LNCAP (cell line): ENCODE data around the gene C1orf216.

ENCODE experiments used
- TF ChIP-seq, protein P1 (sequence below): fragments of 450-650 bp; IDR thresholded peaks from 2 replicates; pipeline ENCODE4 v1.5.1; 2017; ENCODE audit warnings: mild to moderate bottlenecking

The C1orf216 gene

GRCh38 chr1:35718492-35719336 is at the start of gene C1orf216:
C1orf216 (minus strand) TSS chr1:35718884; CDS start chr1:35716321, 2,563 bp downstream.
- TF ChIP-seq, protein P1, sequence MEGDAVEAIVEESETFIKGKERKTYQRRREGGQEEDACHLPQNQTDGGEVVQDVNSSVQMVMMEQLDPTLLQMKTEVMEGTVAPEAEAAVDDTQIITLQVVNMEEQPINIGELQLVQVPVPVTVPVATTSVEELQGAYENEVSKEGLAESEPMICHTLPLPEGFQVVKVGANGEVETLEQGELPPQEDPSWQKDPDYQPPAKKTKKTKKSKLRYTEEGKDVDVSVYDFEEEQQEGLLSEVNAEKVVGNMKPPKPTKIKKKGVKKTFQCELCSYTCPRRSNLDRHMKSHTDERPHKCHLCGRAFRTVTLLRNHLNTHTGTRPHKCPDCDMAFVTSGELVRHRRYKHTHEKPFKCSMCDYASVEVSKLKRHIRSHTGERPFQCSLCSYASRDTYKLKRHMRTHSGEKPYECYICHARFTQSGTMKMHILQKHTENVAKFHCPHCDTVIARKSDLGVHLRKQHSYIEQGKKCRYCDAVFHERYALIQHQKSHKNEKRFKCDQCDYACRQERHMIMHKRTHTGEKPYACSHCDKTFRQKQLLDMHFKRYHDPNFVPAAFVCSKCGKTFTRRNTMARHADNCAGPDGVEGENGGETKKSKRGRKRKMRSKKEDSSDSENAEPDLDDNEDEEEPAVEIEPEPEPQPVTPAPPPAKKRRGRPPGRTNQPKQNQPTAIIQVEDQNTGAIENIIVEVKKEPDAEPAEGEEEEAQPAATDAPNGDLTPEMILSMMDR, result no peak

- TF ChIP-seq, protein P1, result no peak
Observed at GRCh38 chr1:35764283-35764682, 45.6 kb upstream of the C1orf216 start.

DNA sequence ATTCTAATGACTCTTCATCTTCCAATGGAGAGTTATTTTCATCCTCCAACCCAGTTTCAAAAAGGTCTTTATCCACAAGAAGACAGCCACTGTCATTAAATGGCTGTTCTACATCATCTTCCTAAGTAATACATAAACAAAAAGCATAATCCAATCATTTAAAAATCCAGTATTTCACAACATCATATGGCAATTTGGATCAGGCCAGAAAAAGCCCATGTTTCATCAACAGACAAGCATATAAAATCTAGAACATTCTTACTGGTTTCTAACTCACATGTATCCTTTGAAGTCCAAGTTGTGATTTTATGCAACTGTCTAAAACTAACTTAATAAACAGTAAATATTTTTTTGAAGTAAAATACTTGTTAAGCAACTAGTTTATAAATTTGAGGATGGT is 44.5 kb upstream of the C1orf216 start:
- TF ChIP-seq, protein P1, result no peak

DNA sequence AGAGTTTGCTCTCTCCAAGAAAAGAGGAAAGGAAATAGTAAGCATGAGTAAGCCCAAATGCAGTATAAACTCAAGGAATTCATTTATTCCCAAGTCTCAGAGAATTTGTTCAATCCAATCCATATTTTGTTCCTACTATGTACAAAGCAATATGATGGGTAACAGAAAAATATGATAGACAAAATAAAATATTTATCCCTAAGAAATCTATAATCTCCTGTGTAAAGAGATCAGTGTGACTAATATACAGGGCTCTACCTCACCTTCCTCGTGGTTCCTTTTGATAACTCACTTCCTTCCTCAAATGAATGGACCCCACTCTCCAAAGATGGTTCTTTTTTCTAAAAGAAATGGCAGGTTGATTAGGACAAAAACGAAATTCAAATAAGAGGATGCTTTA is 43.5 kb upstream of the C1orf216 start:
- TF ChIP-seq, protein P1, result no peak

DNA sequence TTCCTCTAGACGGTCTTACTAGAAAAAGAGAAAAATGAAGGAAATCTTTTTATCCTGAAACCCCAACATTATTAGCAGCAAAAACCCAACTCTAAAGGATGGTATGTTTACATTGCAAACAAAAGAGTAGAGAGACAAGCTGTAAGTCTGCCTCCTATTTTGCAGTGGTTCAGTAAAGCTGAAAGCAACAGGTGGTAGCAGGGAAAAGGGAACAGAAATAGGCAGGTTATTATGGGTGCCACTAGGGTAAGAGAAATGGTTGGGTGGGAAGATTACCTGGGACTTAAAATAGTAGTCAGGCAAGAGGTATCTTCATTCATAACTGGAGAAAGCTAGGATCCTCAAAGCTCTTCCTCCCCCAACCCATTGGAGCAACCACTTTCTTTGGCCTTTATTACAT is 37.4 kb upstream of the C1orf216 start:
- TF ChIP-seq, protein P1, result no peak

DNA sequence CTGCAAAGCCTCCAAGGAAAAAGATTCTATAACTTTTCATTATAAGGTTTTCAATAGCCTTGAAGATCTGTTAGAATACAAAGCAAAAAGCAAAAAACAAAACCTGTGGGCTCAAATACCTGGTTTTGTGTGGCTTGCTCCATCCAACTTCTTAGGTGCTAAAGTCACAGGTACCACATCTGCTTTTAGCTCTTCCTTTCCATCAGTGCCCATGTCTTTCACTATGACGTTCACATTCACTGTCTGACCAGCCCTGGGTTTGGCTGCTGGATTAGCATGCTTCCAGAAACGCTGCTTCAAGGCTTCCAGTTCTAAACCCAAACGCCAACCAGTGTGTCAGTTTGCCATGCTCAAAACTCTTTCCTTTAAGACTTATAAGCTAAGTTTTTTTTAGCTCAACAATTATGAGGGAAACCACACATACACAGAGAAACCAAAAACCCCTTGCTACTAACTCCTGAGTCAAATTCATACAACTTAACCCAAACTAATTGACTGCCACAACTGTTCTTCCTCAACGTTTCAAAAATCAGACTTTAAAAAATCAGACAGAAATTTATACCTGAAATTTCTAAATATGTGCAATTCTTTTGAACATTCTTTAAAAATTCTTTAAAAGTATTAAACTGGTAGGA is 35.1 kb upstream of the C1orf216 start:
- TF ChIP-seq, protein P1, result no peak

GRCh38 chr1:35748326-35748725 is 29.6 kb upstream of the C1orf216 start:
- TF ChIP-seq, protein P1, result no peak
